GM21381 (cell line): Measurements from ENCODE around the gene ZFYVE27.

Source experiments
- ATAC-seq: cut with Tn5 transposase; IDR thresholded peaks from one replicate; pipeline ENCODE4 v1.9.1; 2021; ENCODE audit warnings: mild to moderate bottlenecking, moderate library complexity; ENCODE audit not compliant: unreplicated experiment

The ZFYVE27 gene

GRCh38 chr10:97785731-97786130 is 48.8 kb downstream of the ZFYVE27 start:
- ATAC-seq, result no peak

GRCh38 chr10:97788552-97789442 is 51.9 kb downstream of the ZFYVE27 start:
- ATAC-seq, result no peak

GRCh38 chr10:97789770-97790397 is 53.0 kb downstream of the ZFYVE27 start:
- no peak for ATAC-seq

GRCh38 chr10:97791824-97792721 is 55.1 kb downstream of the ZFYVE27 start:
- ATAC-seq, result peak; percentile 77

GRCh38 chr10:97795886-97796285 is 59.0 kb downstream of the ZFYVE27 start:
- ATAC-seq, result no peak

GRCh38 chr10:97796651-97797050 is 59.7 kb downstream of the ZFYVE27 start:
- no peak for ATAC-seq

- no peak for ATAC-seq
These were observed 62.2 kb downstream of the ZFYVE27 start for GRCh38 chr10:97798958-97799610.

GRCh38 chr10:97800474-97800873 is 63.5 kb downstream of the ZFYVE27 start:
- no peak for ATAC-seq

- no peak for ATAC-seq
These were observed 64.5 kb downstream of the ZFYVE27 start for GRCh38 chr10:97801422-97801821.

- ATAC-seq, result no peak
These were observed 68.4 kb downstream of the ZFYVE27 start for GRCh38 chr10:97805096-97805884.

- no peak for ATAC-seq
These were observed 69.0 kb downstream of the ZFYVE27 start for GRCh38 chr10:97805949-97806348.

GRCh38 chr10:97810446-97810845 is 73.5 kb downstream of the ZFYVE27 start:
- no peak for ATAC-seq
